ENCODE measurements around the gene KCNC3. TPM values are rescaled to one million over a fixed set of nuclear protein-coding genes. Genes with fewer than 3 reads are reported as not detected.

Gene KCNC3
- total and polyA plus RNA-seq, 2 donors (not counting 3 experiments of a cell fraction or from before 2014, with no cell fraction given): 0.22 to 0.91 TPM

DNA sequence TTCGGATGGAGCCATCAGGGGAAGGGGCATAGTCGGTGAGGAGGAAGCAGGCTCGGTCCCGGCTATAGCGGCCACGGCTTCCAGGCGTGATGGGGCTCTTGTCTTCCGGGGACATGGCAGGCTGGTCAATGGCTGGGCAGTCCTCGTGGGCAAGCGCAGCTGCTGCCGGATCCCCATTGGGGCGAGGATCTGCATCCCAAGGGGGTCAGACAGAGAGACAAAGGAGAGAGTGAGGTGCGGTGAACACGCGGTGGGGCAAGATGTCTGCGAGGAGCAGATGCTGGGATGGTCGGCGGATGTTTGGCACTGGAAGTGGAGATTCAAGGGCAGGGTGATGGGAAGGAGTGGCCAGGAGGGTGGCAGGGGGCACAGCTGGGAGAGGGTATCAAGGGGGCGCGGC lies 8.6 kb downstream of the KCNC3 start:
- H3K9me1 ChIP-seq (replicated peaks; ENCODE audit: control insufficient read depth, extremely low read depth, insufficient read depth, low read length): no peaks in the 10 kb centered on the region
- ChIA-PET CTCF (no interaction called here), POLR2A (no interaction called here)
- H3K4me2 ChIP-seq (ENCODE audit: insufficient read depth, low read length): no peak overlapping the region
- H3K36me3 ChIP-seq (ENCODE audit: control insufficient read depth in 2 of 2, extremely low read depth in 1 of 2, insufficient read depth in 2 of 2, low read length in 2 of 2): no peaks in the 10 kb centered on the region
- no peak overlapping the region for H3K27ac ChIP-seq (ENCODE audit: insufficient read depth, low read depth, low read length)
- H3K9me3 ChIP-seq (replicated peaks; ENCODE audit: control insufficient read depth, insufficient read depth, low read length): no peaks in the 10 kb centered on the region
- no peaks in the 10 kb centered on the region for H3K79me2 ChIP-seq (ENCODE audit: control insufficient read depth, insufficient read depth, low read length)
- peaks cover 5 to 6% of the 10 kb centered on the region in 2 experiments for H3K27me3 ChIP-seq (ENCODE audit: control insufficient read depth in 2 of 2, insufficient read depth in 2 of 2, low read length in 2 of 2)
- BruUV-seq (replicated peaks): no TSS peak
- TF ChIP-seq CTCF (IDR thresholded peaks at IDR 0.05; ENCODE audit: extremely low read depth in 1 of 2, insufficient read depth in 1 of 2, low read depth in 1 of 2, low read length in 2 of 2): no peak
- TF ChIP-seq FOS (IDR thresholded peaks at IDR 0.05; ENCODE audit: borderline replicate concordance, insufficient read depth, low read length): no peak
- TF ChIP-seq JUN (IDR thresholded peaks at IDR 0.05; ENCODE audit: borderline replicate concordance, insufficient read depth, insufficient read length, low read depth): no peak
- TF ChIP-seq POLR2AphosphoS5 (IDR thresholded peaks at IDR 0.05; ENCODE audit: insufficient read depth, low read depth, low read length): no peak
- TF ChIP-seq POLR2A (IDR thresholded peaks at IDR 0.05; ENCODE audit: low read depth, low read length): no peak
- no peak for TF ChIP-seq GATA2 (IDR thresholded peaks at IDR 0.05; ENCODE audit: insufficient read depth, insufficient read length, low read depth, low read length)
- TF ChIP-seq MAX (IDR thresholded peaks at IDR 0.05; ENCODE audit: insufficient read depth, insufficient read length): no peak
- no peak for TF ChIP-seq MYC (IDR thresholded peaks at IDR 0.05; ENCODE audit: low read depth, low read length)
- no peak for TF ChIP-seq EZH2 (IDR thresholded peaks at IDR 0.05; ENCODE audit: borderline replicate concordance, low read depth, low read length, severe bottlenecking)
- FAIRE-seq (no peak), DNase-seq (ENCODE audit: low read depth, low spot score) (no peak)
- no peaks in the 10 kb centered on the region for H3K4me1 ChIP-seq (ENCODE audit: control insufficient read depth, extremely low read depth, insufficient read depth, low read length)
- no peak overlapping the region for H3K4me3 ChIP-seq (replicated peaks in 1 of 3; ENCODE audit: insufficient read depth in 1 of 3, low read depth in 1 of 3, low read length in 3 of 3)
- no peak overlapping the region for H3K9ac ChIP-seq (replicated peaks; ENCODE audit: extremely low read depth, insufficient read depth, low read length)
- H2AFZ ChIP-seq (ENCODE audit: low read depth, low read length): no peak overlapping the region
- intact Hi-C loops (cut with micrococcal nuclease): no loop called here
- dilution Hi-C loops (cut with MboI; ENCODE audit: extremely low pct_ligation_motif_present, low sequenced_read_pairs): no loop called here
- no peaks in the 10 kb centered on the region for H4K20me1 ChIP-seq (replicated peaks; ENCODE audit: control insufficient read depth, extremely low read depth, insufficient read depth, low read length)

Data from endothelial cell of umbilical vein (primary cell).